ENCODE results near the gene FZD10. TPM values are rescaled to one million over a fixed set of nuclear protein-coding genes. Genes with fewer than 3 reads are reported as not detected.

Gene FZD10
- total RNA-seq, 2 experiments from 2014 or later: not detected

- ATAC-seq (ENCODE audit: poor library complexity): no peak
- POLR2A ChIA-PET: no interaction called here
- Histone ChIP-seq H3K36me3 (ENCODE audit: insufficient read depth, low read length) (no peaks in the 10 kb centered on the region), H3K4me3 (ENCODE audit: low read length) (no peak overlapping the region), H3K4me1 (ENCODE audit: insufficient read depth, low read length) (no peaks in the 10 kb centered on the region), H3K27me3 (ENCODE audit: control insufficient read depth in 1 of 2, insufficient read depth in 2 of 2, low read length in 2 of 2) (peaks cover 2 to 4% of the 10 kb centered on the region in 2 experiments), H3K27ac (ENCODE audit: low read depth in 1 of 2, low read length in 2 of 2) (no peak overlapping the region), H3K9me3 (ENCODE audit: control insufficient read depth in 1 of 2, insufficient read depth in 1 of 2, low read length in 2 of 2) (peaks cover 0 to 37% of the 10 kb centered on the region in 2 experiments)
- H3K27me3 Mint-ChIP-seq: peaks cover 45% of the 10 kb centered on the region
- no peaks in the 10 kb centered on the region for H3K36me3 Mint-ChIP-seq (ENCODE audit: low read depth)
- no peak for DNase-seq
- intact Hi-C loops (cut with DNase I, micrococcal nuclease): no loop called here
- no peak overlapping the region for H3K27ac Mint-ChIP-seq
- no peaks in the 10 kb centered on the region for H3K4me1 Mint-ChIP-seq (ENCODE audit: low read depth)
- H3K4me3 Mint-ChIP-seq: no peak overlapping the region
- CTCF ChIA-PET: no interaction called here
- H3K9me3 Mint-ChIP-seq: peaks cover 7% of the 10 kb centered on the region
- TF ChIP-seq, protein P1, sequence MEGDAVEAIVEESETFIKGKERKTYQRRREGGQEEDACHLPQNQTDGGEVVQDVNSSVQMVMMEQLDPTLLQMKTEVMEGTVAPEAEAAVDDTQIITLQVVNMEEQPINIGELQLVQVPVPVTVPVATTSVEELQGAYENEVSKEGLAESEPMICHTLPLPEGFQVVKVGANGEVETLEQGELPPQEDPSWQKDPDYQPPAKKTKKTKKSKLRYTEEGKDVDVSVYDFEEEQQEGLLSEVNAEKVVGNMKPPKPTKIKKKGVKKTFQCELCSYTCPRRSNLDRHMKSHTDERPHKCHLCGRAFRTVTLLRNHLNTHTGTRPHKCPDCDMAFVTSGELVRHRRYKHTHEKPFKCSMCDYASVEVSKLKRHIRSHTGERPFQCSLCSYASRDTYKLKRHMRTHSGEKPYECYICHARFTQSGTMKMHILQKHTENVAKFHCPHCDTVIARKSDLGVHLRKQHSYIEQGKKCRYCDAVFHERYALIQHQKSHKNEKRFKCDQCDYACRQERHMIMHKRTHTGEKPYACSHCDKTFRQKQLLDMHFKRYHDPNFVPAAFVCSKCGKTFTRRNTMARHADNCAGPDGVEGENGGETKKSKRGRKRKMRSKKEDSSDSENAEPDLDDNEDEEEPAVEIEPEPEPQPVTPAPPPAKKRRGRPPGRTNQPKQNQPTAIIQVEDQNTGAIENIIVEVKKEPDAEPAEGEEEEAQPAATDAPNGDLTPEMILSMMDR (IDR thresholded peaks at IDR 0.05): no peak
Measured at GRCh38 chr12:130179191-130179590, 16.9 kb downstream of the FZD10 start.

DNA sequence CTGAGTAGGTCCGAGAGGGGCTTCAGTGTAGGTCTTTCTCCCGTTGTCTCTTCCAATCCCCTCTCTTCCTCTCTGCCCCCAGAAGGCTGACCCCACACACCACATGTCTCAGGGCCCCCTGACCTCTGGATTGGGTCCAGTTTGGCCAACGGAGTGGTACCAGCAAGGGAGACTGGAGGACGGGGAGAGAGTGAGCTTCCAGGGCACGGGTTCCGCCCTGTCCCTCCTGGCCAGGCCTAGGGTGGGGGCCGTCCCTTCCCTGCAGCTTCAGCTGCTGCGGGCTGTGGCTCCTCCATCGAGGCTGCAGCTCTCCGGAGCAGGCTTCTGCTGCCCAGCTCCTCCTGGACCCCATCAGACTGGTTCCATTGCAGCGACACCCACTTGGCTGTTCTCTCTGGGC, 17.4 kb downstream of the FZD10 start:
- Histone ChIP-seq H3K27me3 (ENCODE audit: control insufficient read depth in 1 of 2, insufficient read depth in 2 of 2, low read length in 2 of 2) (peaks cover 2 to 4% of the 10 kb centered on the region in 2 experiments), H3K9me3 (ENCODE audit: control insufficient read depth in 1 of 2, insufficient read depth in 1 of 2, low read length in 2 of 2) (peaks cover 0 to 41% of the 10 kb centered on the region in 2 experiments), H3K36me3 (ENCODE audit: insufficient read depth, low read length) (no peaks in the 10 kb centered on the region), H3K4me1 (ENCODE audit: insufficient read depth, low read length) (no peaks in the 10 kb centered on the region), H3K4me3 (ENCODE audit: low read length) (no peak overlapping the region), H3K27ac (ENCODE audit: low read depth in 1 of 2, low read length in 2 of 2) (no peak overlapping the region)
- ATAC-seq (ENCODE audit: poor library complexity) (no peak), DNase-seq (no peak)
- Mint-ChIP-seq H3K9me3 (peaks cover 7% of the 10 kb centered on the region), H3K27me3 (peaks cover 45% of the 10 kb centered on the region), H3K4me3 (no peak overlapping the region), H3K36me3 (ENCODE audit: low read depth) (no peaks in the 10 kb centered on the region), H3K4me1 (ENCODE audit: low read depth) (no peaks in the 10 kb centered on the region), H3K27ac (no peak overlapping the region)
- CTCF ChIA-PET: no interaction called here
- intact Hi-C loops (cut with DNase I, micrococcal nuclease): no loop called here
- TF ChIP-seq, protein P1 (IDR thresholded peaks at IDR 0.05): no peak
- POLR2A ChIA-PET: no interaction called here

GRCh38 chr12:130181211-130181610, 18.9 kb downstream of the FZD10 start:
- ChIA-PET POLR2A (no interaction called here), CTCF (no interaction called here)
- H3K27ac Mint-ChIP-seq: no peak overlapping the region
- peaks cover 7% of the 10 kb centered on the region for H3K9me3 Mint-ChIP-seq
- Histone ChIP-seq H3K4me3 (ENCODE audit: low read length) (no peak overlapping the region), H3K4me1 (ENCODE audit: insufficient read depth, low read length) (no peaks in the 10 kb centered on the region), H3K9me3 (ENCODE audit: control insufficient read depth in 1 of 2, insufficient read depth in 1 of 2, low read length in 2 of 2) (peaks cover 0 to 48% of the 10 kb centered on the region in 2 experiments), H3K27me3 (ENCODE audit: control insufficient read depth in 1 of 2, insufficient read depth in 2 of 2, low read length in 2 of 2) (peaks cover 2 to 4% of the 10 kb centered on the region in 2 experiments), H3K27ac (ENCODE audit: low read depth in 1 of 2, low read length in 2 of 2) (no peak overlapping the region), H3K36me3 (ENCODE audit: insufficient read depth, low read length) (no peaks in the 10 kb centered on the region)
- no peak overlapping the region for H3K4me3 Mint-ChIP-seq
- intact Hi-C loops (cut with DNase I, micrococcal nuclease): no loop called here
- no peaks in the 10 kb centered on the region for H3K4me1 Mint-ChIP-seq (ENCODE audit: low read depth)
- peaks cover 34% of the 10 kb centered on the region for H3K27me3 Mint-ChIP-seq
- H3K36me3 Mint-ChIP-seq (ENCODE audit: low read depth): no peaks in the 10 kb centered on the region
- TF ChIP-seq, protein P1 (IDR thresholded peaks at IDR 0.05): no peak
- ATAC-seq (ENCODE audit: poor library complexity): no peak
- no peak for DNase-seq

All from CD4-positive, alpha-beta T cell (primary cell).